ENCODE data around the gene ZNF407. TPM values are rescaled to one million over a fixed set of nuclear protein-coding genes. Genes with fewer than 3 reads are reported as not detected.

The ZNF407 gene
- total RNA-seq, 2 experiments from 2014 or later: 23.2 to 24.7 TPM

DNA sequence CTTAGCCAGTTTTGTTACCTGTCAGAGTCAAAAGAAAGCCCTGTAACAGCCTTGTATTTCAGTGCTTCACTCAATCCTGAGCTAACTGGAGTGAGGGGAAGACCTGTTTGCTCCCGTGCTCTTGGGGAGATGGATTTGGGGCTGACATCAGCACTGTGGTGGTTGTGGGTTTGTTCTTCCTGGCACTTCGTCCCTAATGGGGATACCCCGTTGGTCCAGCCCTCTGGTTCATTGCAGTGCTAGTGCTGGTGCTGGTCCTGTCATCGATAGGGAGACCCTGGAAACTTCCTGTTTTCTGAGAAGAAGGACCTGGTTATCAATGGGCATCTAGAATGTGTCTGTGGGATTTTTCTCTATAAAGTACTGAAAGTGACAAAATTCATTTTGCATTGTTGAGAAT, 205.4 kb downstream of the ZNF407 start:
- H3K4me1 ChIP-seq (ENCODE audit: insufficient read depth, low read length): no peaks in the 10 kb centered on the region
- DNase-seq: no peak
- no peak overlapping the region for H3K27ac ChIP-seq (ENCODE audit: low read depth in 1 of 2, low read length in 2 of 2)
- no peaks in the 10 kb centered on the region for H3K9me3 ChIP-seq (ENCODE audit: control insufficient read depth in 1 of 2, insufficient read depth in 1 of 2, low read length in 2 of 2)
- no peak overlapping the region for H3K27ac Mint-ChIP-seq
- intact Hi-C loops (cut with DNase I, micrococcal nuclease): no loop called here
- POLR2A ChIA-PET: no interaction called here
- ATAC-seq (ENCODE audit: poor library complexity): no peak
- H3K9me3 Mint-ChIP-seq: no peaks in the 10 kb centered on the region
- H3K36me3 ChIP-seq (ENCODE audit: insufficient read depth, low read length): no peaks in the 10 kb centered on the region
- CTCF ChIA-PET: no interaction called here
- no peak overlapping the region for H3K4me3 Mint-ChIP-seq
- H3K36me3 Mint-ChIP-seq (ENCODE audit: low read depth): peaks cover 23% of the 10 kb centered on the region
- no peaks in the 10 kb centered on the region for H3K4me1 Mint-ChIP-seq (ENCODE audit: low read depth)
- H3K27me3 Mint-ChIP-seq: no peaks in the 10 kb centered on the region
- H3K27me3 ChIP-seq (ENCODE audit: control insufficient read depth in 1 of 2, insufficient read depth in 2 of 2, low read length in 2 of 2): no peaks in the 10 kb centered on the region
- H3K4me3 ChIP-seq (ENCODE audit: low read length): no peak overlapping the region
- TF ChIP-seq, protein P1, sequence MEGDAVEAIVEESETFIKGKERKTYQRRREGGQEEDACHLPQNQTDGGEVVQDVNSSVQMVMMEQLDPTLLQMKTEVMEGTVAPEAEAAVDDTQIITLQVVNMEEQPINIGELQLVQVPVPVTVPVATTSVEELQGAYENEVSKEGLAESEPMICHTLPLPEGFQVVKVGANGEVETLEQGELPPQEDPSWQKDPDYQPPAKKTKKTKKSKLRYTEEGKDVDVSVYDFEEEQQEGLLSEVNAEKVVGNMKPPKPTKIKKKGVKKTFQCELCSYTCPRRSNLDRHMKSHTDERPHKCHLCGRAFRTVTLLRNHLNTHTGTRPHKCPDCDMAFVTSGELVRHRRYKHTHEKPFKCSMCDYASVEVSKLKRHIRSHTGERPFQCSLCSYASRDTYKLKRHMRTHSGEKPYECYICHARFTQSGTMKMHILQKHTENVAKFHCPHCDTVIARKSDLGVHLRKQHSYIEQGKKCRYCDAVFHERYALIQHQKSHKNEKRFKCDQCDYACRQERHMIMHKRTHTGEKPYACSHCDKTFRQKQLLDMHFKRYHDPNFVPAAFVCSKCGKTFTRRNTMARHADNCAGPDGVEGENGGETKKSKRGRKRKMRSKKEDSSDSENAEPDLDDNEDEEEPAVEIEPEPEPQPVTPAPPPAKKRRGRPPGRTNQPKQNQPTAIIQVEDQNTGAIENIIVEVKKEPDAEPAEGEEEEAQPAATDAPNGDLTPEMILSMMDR (IDR thresholded peaks at IDR 0.05): no peak

- POLR2A ChIA-PET: no interaction called here
- Mint-ChIP-seq H3K4me3 (no peak overlapping the region), H3K9me3 (no peaks in the 10 kb centered on the region), H3K27me3 (no peaks in the 10 kb centered on the region), H3K27ac (no peak overlapping the region), H3K36me3 (ENCODE audit: low read depth) (peaks cover 23% of the 10 kb centered on the region), H3K4me1 (ENCODE audit: low read depth) (no peaks in the 10 kb centered on the region)
- no peak overlapping the region for H3K27ac ChIP-seq (ENCODE audit: low read depth in 1 of 2, low read length in 2 of 2)
- no peak for DNase-seq
- intact Hi-C loops (cut with DNase I, micrococcal nuclease): no loop called here
- H3K9me3 ChIP-seq (ENCODE audit: control insufficient read depth in 1 of 2, insufficient read depth in 1 of 2, low read length in 2 of 2): no peaks in the 10 kb centered on the region
- TF ChIP-seq, protein P1 (IDR thresholded peaks at IDR 0.05): no peak
- no peak for ATAC-seq (ENCODE audit: poor library complexity)
- CTCF ChIA-PET: no interaction called here
- no peaks in the 10 kb centered on the region for H3K4me1 ChIP-seq (ENCODE audit: insufficient read depth, low read length)
- no peaks in the 10 kb centered on the region for H3K36me3 ChIP-seq (ENCODE audit: insufficient read depth, low read length)
- H3K27me3 ChIP-seq (ENCODE audit: control insufficient read depth in 1 of 2, insufficient read depth in 2 of 2, low read length in 2 of 2): no peaks in the 10 kb centered on the region
- H3K4me3 ChIP-seq (ENCODE audit: low read length): no peak overlapping the region
These were observed 206.1 kb downstream of the ZNF407 start for GRCh38 chr18:74803769-74804168.

DNA sequence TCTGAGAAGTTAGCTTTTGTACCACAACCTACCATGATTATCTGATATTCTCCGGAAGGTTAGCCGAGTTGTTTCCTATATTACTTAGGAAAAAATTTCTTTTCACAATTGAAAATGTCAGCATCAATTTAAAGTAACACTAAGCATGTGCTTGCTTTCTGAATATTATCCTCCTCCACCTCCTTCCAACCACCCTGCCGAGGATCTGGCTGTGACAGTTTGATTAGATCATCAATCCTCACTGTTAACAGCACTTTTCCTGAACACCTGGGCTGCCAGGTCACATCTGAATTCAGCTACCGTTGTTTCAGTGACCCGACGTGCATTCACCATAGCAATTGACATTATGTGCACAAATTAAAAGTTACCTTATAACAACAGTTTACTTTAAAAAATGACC, 207.0 kb downstream of the ZNF407 start:
- peaks cover 23% of the 10 kb centered on the region for H3K36me3 Mint-ChIP-seq (ENCODE audit: low read depth)
- ChIA-PET CTCF (no interaction called here), POLR2A (no interaction called here)
- H3K27me3 ChIP-seq (ENCODE audit: control insufficient read depth in 1 of 2, insufficient read depth in 2 of 2, low read length in 2 of 2): no peaks in the 10 kb centered on the region
- H3K4me1 Mint-ChIP-seq (ENCODE audit: low read depth): no peaks in the 10 kb centered on the region
- H3K4me1 ChIP-seq (ENCODE audit: insufficient read depth, low read length): no peaks in the 10 kb centered on the region
- no peak for ATAC-seq (ENCODE audit: poor library complexity)
- H3K4me3 ChIP-seq (ENCODE audit: low read length): no peak overlapping the region
- H3K9me3 Mint-ChIP-seq: no peaks in the 10 kb centered on the region
- H3K36me3 ChIP-seq (ENCODE audit: insufficient read depth, low read length): no peaks in the 10 kb centered on the region
- no peak for DNase-seq
- no peak overlapping the region for H3K27ac Mint-ChIP-seq
- no peaks in the 10 kb centered on the region for H3K27me3 Mint-ChIP-seq
- intact Hi-C loops (cut with DNase I, micrococcal nuclease): no loop called here
- TF ChIP-seq, protein P1 (IDR thresholded peaks at IDR 0.05): no peak
- H3K9me3 ChIP-seq (ENCODE audit: control insufficient read depth in 1 of 2, insufficient read depth in 1 of 2, low read length in 2 of 2): no peaks in the 10 kb centered on the region
- no peak overlapping the region for H3K4me3 Mint-ChIP-seq
- H3K27ac ChIP-seq (ENCODE audit: low read depth in 1 of 2, low read length in 2 of 2): no peak overlapping the region
